Panc1 (cell line): Measurements from ENCODE around the gene EXPH5. TPM values are rescaled to one million over a fixed set of nuclear protein-coding genes. Genes with fewer than 3 reads are reported as not detected.

Experiments
- ATAC-seq: fragments of 200-7000 bp; cut with Tn5 transposase; 2 replicates; pipeline ENCODE4 v1.9.1; 2020; ENCODE audit warnings: mild to moderate bottlenecking, moderate library complexity
- BruUV-seq: library from RNA; stranded (reverse); fragments of 400-500 nt; replicated peaks from 2 replicates; lab custom pipeline; 2021; lab: Mats Ljungman, UMichigan
- CTCF ChIA-PET: fragments of 300-600 bp; sonication (Branson Sonifier 250); formaldehyde crosslinking; loops from one replicate; lab custom pipeline; 2022; ENCODE audit warnings: antibody characterized with exemption; lab: Charles Lee
- POLR2A ChIA-PET: fragments of 300-600 bp; sonication (Branson Sonifier 250); formaldehyde crosslinking; loops from one replicate; lab custom pipeline; 2022; ENCODE audit warnings: antibody characterized with exemption; lab: Charles Lee
- DNase-seq: peaks from one replicate; pipeline ENCODE4 v3.0.0-alpha.2; 2010; ENCODE audit warnings: low read depth, low spot score
- H3K27ac ChIP-seq: 2 replicates; pipeline ENCODE4 v1.5.1; 2011; ENCODE audit warnings: mild to moderate bottlenecking, low read length, inconsistent platforms
- H3K27me3 ChIP-seq: fragments of 200-500 bp; sonication (Bioruptor generic); 2 replicates; pipeline ENCODE4 v1.6.0; 2014; ENCODE audit warnings: low read length, inconsistent platforms; ENCODE audit not compliant: control insufficient read depth, insufficient read depth
- H3K36me3 ChIP-seq: fragments of 200-500 bp; sonication (Bioruptor generic); 2 replicates; pipeline ENCODE4 v1.5.1; 2014; ENCODE audit warnings: inconsistent platforms, mild to moderate bottlenecking, low read length, moderate library complexity; ENCODE audit not compliant: control insufficient read depth, insufficient read depth
- H3K4me1 ChIP-seq: 2 replicates; pipeline ENCODE4 v1.5.1; 2011; ENCODE audit warnings: inconsistent platforms, mild to moderate bottlenecking, low read length, moderate library complexity; ENCODE audit not compliant: control insufficient read depth, insufficient read depth
- H3K4me3 ChIP-seq, 2 experiments: 2 replicates each; pipeline ENCODE4 v1.5.1; 2011 to 2012; ENCODE audit warnings: low read depth in 2 of 2, low read length in 2 of 2, mild to moderate bottlenecking in 2 of 2, inconsistent platforms in 1 of 2, moderate library complexity in 1 of 2
- H3K9me3 ChIP-seq: fragments of 200-500 bp; sonication (Bioruptor generic); 2 replicates; pipeline ENCODE4 v1.5.1; 2014; ENCODE audit warnings: low read depth, mild to moderate bottlenecking, inconsistent platforms, low read length, moderate library complexity; ENCODE audit not compliant: control insufficient read depth, insufficient read depth
- CTCF ChIP-seq: fragments of 450-650 bp; IDR thresholded peaks from 2 replicates; pipeline ENCODE4 v1.5.1; 2017; ENCODE audit warnings: mild to moderate bottlenecking
- POLR2AphosphoS5 ChIP-seq: IDR thresholded peaks from 2 replicates; pipeline ENCODE4 v1.6.1; 2012; ENCODE audit warnings: mild to moderate bottlenecking, low read depth, low read length, moderate library complexity
- REST ChIP-seq, 2 experiments: IDR thresholded peaks; 2 replicates each; pipeline ENCODE4 v1.6.1; 2011 to 2012; ENCODE audit warnings: low read depth in 2 of 2, control low read depth in 1 of 2, low read length in 1 of 2, mild to moderate bottlenecking in 1 of 2, moderate library complexity in 1 of 2; ENCODE audit not compliant: insufficient read depth in 1 of 2
- SIN3A ChIP-seq: IDR thresholded peaks from 2 replicates; pipeline ENCODE4 v1.6.1; 2012; ENCODE audit warnings: low read depth, mild to moderate bottlenecking, low read length, moderate library complexity, borderline replicate concordance; ENCODE audit not compliant: insufficient read depth
- TCF7L2 ChIP-seq: IDR thresholded peaks from 2 replicates; pipeline ENCODE4 v1.6.1; 2011; ENCODE audit warnings: mild to moderate bottlenecking, low read depth, low read length, inconsistent platforms
- in situ Hi-C: cut with HindIII; loops from 2 replicates; pipeline ENCODE4 v1.10.0; 2016; ENCODE audit warnings: low sequenced_read_pairs, low pct_unique_long_range_greater_than_20kb
- intact Hi-C: fragments of 100-400 bp; cut with micrococcal nuclease; formaldehyde crosslinking; loops from one replicate; pipeline ENCODE4 v1.10.0; 2022; ENCODE audit not compliant: unreplicated experiment
- total RNA-seq: library from RNA; stranded (reverse); gene quantifications from one replicate; pipeline ENCODE4 v1.2.1, GENCODE V29; 2021; ENCODE audit not compliant: unreplicated experiment

EXPH5 gene
- total RNA-seq, 1 experiment from 2014 or later: 0.85 TPM

- Histone ChIP-seq H3K27ac (no peak overlapping the region), H3K4me3 (no peak overlapping the region), H3K36me3 (peaks cover 5% of the 10 kb centered on the region; the same call in 1 of the 2 replicates), H3K9me3 (no peaks in the 10 kb centered on the region), H3K4me1 (no peaks in the 10 kb centered on the region), H3K27me3 (no peaks in the 10 kb centered on the region)
- DNase-seq (no peak), ATAC-seq (no peak)
- in situ Hi-C loops (no loop called here), intact Hi-C loops (no loop called here)
- TF ChIP-seq SIN3A: no peak
- TF ChIP-seq POLR2AphosphoS5: no peak
- TF ChIP-seq TCF7L2: no peak
- POLR2A ChIA-PET: no interaction called here
- BruUV-seq: no TSS peak
- CTCF ChIA-PET: no interaction called here
Measured at GRCh38 chr11:108486331-108486730, 107.2 kb downstream of the EXPH5 start.

- intact Hi-C loops (no loop called here), in situ Hi-C loops (no loop called here)
- H3K4me3 ChIP-seq: no peak overlapping the region
- H3K36me3 ChIP-seq: peaks cover 14% of the 10 kb centered on the region; the same call in 1 of the 2 replicates
- no TSS peak for BruUV-seq
- ATAC-seq: no peak
- ChIA-PET CTCF (no interaction called here), POLR2A (no interaction called here)
- no peak for DNase-seq
- H3K27me3 ChIP-seq: no peaks in the 10 kb centered on the region
- H3K4me1 ChIP-seq: no peaks in the 10 kb centered on the region
- no peak overlapping the region for H3K27ac ChIP-seq
- H3K9me3 ChIP-seq: no peaks in the 10 kb centered on the region
- no peak for TF ChIP-seq REST (IDR thresholded peaks at IDR 0.05; ENCODE audit: insufficient read depth in 1 of 2, low read depth in 2 of 2, low read length in 1 of 2)
- TF ChIP-seq POLR2AphosphoS5: no peak
- TF ChIP-seq TCF7L2: no peak
- TF ChIP-seq SIN3A: no peak
- no peak for TF ChIP-seq CTCF
Measured at GRCh38 chr11:108483163-108483562, 110.4 kb downstream of the EXPH5 start.

DNA sequence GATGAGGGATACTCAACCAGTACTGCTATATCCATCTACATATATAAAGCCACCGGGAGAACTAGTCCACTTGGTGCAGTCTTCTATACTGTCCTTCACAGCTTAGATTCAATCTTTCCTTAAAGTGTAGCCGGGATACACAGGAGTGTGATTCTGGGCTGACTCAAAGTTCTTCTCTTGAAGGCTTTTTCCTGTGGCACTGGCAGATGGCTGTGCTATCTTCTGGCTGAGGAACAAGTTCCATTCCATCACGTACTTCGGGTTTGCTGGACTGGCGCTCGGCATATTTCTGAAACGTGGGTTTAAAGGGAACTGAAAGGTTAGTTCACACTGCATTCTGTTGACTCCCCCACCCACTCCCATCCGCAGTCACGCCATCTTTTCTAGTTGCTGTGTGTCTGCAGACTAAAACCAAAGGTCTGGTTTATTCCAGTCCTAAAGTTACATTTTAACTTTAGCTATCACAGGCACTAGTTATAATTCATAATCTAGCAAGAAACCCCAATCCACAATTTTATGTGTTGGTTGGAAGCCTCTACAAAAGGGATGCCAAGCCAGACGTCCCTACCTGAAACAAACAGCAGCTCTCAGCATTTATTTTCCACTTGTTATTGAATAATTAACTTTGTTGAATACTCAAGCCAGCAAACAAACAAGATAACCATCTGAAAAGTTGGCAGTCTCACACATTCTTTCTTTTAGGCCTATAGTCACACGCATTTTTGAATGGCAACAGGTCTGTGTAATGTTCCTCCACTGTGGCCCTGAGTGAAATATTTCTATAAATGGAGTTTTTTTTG is 118.7 kb downstream of the EXPH5 start:
- BruUV-seq: no TSS peak
- Histone ChIP-seq H3K4me3 (no peak overlapping the region), H3K9me3 (no peaks in the 10 kb centered on the region), H3K36me3 (peaks cover 18% of the 10 kb centered on the region), H3K27me3 (no peaks in the 10 kb centered on the region), H3K4me1 (no peaks in the 10 kb centered on the region), H3K27ac (no peak overlapping the region)
- ChIA-PET CTCF (no interaction called here), POLR2A (no interaction called here)
- intact Hi-C loops: no loop called here
- in situ Hi-C loops: no loop called here
- no peak for TF ChIP-seq TCF7L2
- no peak for TF ChIP-seq SIN3A
- no peak for TF ChIP-seq POLR2AphosphoS5
- ATAC-seq: no peak
- DNase-seq: no peak
